Ishikawa (cell line): ENCODE data around the gene USO1.

Experiments
- CEBPB ChIP-seq: IDR thresholded peaks from 2 replicates; pipeline ENCODE4 v1.6.1; 2012
- CREB1 ChIP-seq: IDR thresholded peaks from 2 replicates; pipeline ENCODE4 v1.6.1; 2012; ENCODE audit warnings: low read depth
- EGR1 ChIP-seq: IDR thresholded peaks from 2 replicates; pipeline ENCODE4 v1.6.1; 2012
- EP300 ChIP-seq: IDR thresholded peaks from 2 replicates; pipeline ENCODE4 v1.6.1; 2012; ENCODE audit warnings: borderline replicate concordance
- FOXM1 ChIP-seq: IDR thresholded peaks from 2 replicates; pipeline ENCODE4 v1.6.1; 2012; ENCODE audit warnings: low read depth, borderline replicate concordance
- MAX ChIP-seq: IDR thresholded peaks from 2 replicates; pipeline ENCODE4 v1.6.1; 2012
- NFIC ChIP-seq: IDR thresholded peaks from 2 replicates; pipeline ENCODE4 v1.6.1; 2012
- RAD21 ChIP-seq: IDR thresholded peaks from 2 replicates; pipeline ENCODE4 v1.6.1; 2012; ENCODE audit warnings: low read depth
- TAF1 ChIP-seq: IDR thresholded peaks from 2 replicates; pipeline ENCODE4 v1.6.1; 2012; ENCODE audit warnings: low read depth, mild to moderate bottlenecking
- TCF12 ChIP-seq: IDR thresholded peaks from 2 replicates; pipeline ENCODE4 v1.6.1; 2012; ENCODE audit warnings: low read depth
- TEAD4 ChIP-seq: IDR thresholded peaks from 2 replicates; pipeline ENCODE4 v1.6.1; 2012
- YY1 ChIP-seq: IDR thresholded peaks from 2 replicates; pipeline ENCODE4 v1.6.1; 2012; ENCODE audit warnings: low read depth
- ZBTB7A ChIP-seq: IDR thresholded peaks from 2 replicates; pipeline ENCODE4 v1.6.1; 2012; ENCODE audit warnings: low read depth
- TF ChIP-seq, protein P1 (sequence below): IDR thresholded peaks from 2 replicates; pipeline ENCODE4 v1.6.1; 2012; ENCODE audit warnings: low read depth, mild to moderate bottlenecking
- TF ChIP-seq, protein P2 (sequence below): IDR thresholded peaks from 2 replicates; pipeline ENCODE4 v1.6.1; 2012

USO1 gene

DNA sequence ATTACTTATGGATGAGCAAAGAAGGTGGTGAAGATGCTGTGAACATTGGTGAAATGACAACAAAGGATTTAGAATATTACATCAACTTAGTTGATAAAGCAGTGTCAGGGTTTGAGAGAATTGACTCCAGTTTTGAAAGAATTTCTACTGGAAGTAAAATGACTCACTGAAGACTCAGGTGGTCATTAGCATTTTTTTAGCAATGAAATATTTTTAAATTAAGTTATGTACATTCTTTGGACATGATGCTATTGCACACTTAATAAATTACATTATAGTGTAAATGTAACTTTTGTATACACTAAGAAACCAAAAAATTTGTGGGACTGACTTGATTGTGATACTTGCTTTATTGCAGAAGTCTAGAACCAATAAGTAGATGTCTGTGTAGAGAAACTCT is 56.9 kb downstream of the USO1 start:
- TF ChIP-seq CREB1 (no peak), EP300 (no peak), TEAD4 (no peak), RAD21 (no peak), YY1 (no peak), NFIC (no peak)

DNA sequence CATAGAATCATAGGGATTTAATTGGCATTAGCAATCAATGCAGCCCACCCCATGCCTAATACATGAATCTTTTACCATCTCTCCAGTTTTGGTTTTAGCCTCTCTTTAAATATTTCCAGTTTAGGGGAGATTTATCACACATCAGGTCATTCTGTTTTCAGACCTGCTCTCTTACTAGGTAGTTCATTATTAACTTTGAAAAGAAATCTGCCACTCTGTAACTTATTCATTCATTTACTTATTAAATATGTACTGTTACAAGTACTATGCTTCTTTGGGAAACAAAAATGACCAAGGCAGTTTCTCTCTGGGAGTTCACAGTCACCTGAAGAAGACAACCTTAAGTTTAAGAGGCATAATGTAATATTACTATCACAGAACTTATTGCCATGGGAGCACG is 62.1 kb downstream of the USO1 start:
- TF ChIP-seq ZBTB7A (no peak), YY1 (no peak), NFIC (no peak), TEAD4 (no peak), MAX (no peak), TCF12 (no peak), CREB1 (no peak), EGR1 (no peak), CEBPB (no peak), EP300 (no peak), FOXM1 (no peak), RAD21 (no peak)
- TF ChIP-seq, protein P1, sequence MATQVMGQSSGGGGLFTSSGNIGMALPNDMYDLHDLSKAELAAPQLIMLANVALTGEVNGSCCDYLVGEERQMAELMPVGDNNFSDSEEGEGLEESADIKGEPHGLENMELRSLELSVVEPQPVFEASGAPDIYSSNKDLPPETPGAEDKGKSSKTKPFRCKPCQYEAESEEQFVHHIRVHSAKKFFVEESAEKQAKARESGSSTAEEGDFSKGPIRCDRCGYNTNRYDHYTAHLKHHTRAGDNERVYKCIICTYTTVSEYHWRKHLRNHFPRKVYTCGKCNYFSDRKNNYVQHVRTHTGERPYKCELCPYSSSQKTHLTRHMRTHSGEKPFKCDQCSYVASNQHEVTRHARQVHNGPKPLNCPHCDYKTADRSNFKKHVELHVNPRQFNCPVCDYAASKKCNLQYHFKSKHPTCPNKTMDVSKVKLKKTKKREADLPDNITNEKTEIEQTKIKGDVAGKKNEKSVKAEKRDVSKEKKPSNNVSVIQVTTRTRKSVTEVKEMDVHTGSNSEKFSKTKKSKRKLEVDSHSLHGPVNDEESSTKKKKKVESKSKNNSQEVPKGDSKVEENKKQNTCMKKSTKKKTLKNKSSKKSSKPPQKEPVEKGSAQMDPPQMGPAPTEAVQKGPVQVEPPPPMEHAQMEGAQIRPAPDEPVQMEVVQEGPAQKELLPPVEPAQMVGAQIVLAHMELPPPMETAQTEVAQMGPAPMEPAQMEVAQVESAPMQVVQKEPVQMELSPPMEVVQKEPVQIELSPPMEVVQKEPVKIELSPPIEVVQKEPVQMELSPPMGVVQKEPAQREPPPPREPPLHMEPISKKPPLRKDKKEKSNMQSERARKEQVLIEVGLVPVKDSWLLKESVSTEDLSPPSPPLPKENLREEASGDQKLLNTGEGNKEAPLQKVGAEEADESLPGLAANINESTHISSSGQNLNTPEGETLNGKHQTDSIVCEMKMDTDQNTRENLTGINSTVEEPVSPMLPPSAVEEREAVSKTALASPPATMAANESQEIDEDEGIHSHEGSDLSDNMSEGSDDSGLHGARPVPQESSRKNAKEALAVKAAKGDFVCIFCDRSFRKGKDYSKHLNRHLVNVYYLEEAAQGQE, result no peak
- TF ChIP-seq, protein P2, sequence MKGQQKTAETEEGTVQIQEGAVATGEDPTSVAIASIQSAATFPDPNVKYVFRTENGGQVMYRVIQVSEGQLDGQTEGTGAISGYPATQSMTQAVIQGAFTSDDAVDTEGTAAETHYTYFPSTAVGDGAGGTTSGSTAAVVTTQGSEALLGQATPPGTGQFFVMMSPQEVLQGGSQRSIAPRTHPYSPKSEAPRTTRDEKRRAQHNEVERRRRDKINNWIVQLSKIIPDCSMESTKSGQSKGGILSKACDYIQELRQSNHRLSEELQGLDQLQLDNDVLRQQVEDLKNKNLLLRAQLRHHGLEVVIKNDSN, result no peak

DNA sequence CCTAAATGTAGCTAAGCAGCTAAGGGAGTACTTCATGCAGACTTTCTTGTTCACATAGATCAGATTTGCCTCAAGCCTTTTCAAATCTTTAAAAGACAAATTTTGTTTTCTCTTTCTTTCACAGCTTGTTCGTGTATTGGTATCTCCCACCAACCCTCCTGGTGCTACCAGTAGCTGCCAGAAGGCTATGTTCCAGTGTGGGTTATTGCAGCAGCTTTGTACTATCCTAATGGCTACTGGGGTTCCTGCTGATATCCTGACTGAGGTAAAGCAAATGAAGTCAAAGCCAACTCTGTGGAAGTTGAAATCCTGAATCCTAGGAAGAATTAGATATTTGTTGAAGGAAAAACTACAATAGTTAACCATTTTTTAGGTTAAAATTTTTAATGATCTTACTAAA is 62.6 kb downstream of the USO1 start:
- no peak for TF ChIP-seq FOXM1
- no peak for TF ChIP-seq RAD21
- TF ChIP-seq YY1, result no peak
- TF ChIP-seq TCF12, result no peak
- no peak for TF ChIP-seq MAX
- TF ChIP-seq, protein P1, result no peak

- TF ChIP-seq CREB1 (no peak), EP300 (no peak), FOXM1 (no peak), YY1 (no peak), RAD21 (no peak), EGR1 (no peak), MAX (no peak), NFIC (no peak)
- TF ChIP-seq, protein P1, result no peak
These were observed 65.6 kb downstream of the USO1 start for GRCh38 chr4:75790024-75790423.

DNA sequence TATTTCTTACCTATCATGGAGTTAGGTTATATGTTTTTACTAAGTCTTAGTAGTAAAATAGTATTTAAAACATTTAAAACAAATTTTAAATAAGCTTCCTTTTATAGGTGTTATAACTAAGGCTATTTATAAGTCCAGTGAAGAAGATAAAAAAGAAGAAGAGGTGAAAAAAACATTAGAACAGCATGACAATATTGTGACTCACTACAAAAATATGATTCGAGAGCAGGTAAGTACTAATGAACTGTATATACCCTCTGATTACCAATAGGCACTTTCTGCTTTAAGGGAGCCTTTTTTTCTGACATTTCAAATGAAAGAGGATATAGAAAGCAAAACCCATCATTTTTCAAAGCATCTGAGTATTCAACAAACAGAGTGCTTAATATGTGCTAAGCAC is 76.6 kb downstream of the USO1 start:
- TF ChIP-seq RAD21 (no peak), TAF1 (no peak), YY1 (no peak), NFIC (no peak), CEBPB (no peak), EP300 (no peak), TCF12 (no peak), TEAD4 (no peak), EGR1 (no peak), CREB1 (no peak), FOXM1 (no peak), ZBTB7A (no peak)
- TF ChIP-seq, protein P1, result no peak
- TF ChIP-seq, protein P2, result no peak
